CD4-positive, alpha-beta T cell (primary cell): Measurements from ENCODE around the gene RPTOR. TPM values are rescaled to one million over a fixed set of nuclear protein-coding genes. Genes with fewer than 3 reads are reported as not detected.

Experiments used
- ATAC-seq: fragments of 200-7000 bp; cut with Tn5 transposase; one replicate; pipeline ENCODE4 v1.10.0; 2022; ENCODE audit warnings: mild to moderate bottlenecking; ENCODE audit not compliant: poor library complexity
- CTCF ChIA-PET: fragments of 350-600 bp; sonication (Branson Sonifier 250); formaldehyde crosslinking; loops from one replicate; lab custom pipeline; 2021; ENCODE audit warnings: antibody characterized with exemption, inconsistent platforms; lab: Charles Lee
- POLR2A ChIA-PET: fragments of 350-600 bp; sonication (Branson Sonifier 250); formaldehyde crosslinking; loops from one replicate; lab custom pipeline; 2021; ENCODE audit warnings: antibody characterized with exemption, inconsistent platforms; lab: Charles Lee
- DNase-seq, 14 experiments: peaks; one replicate each; pipeline ENCODE4 v3.0.0-alpha.2; 2013 to 2020; ENCODE audit warnings: mixed read lengths in 2 of 14
- H3K27ac ChIP-seq, 2 donors: one replicate each; pipeline versions ENCODE4 v1.5.1 to v1.7.0; 2013; ENCODE audit warnings: low read length in 2 of 2, low read depth in 1 of 2, mild to moderate bottlenecking in 1 of 2
- H3K27me3 ChIP-seq, 2 experiments: 1 replicate in 1 of 2; 2 replicates in 1 of 2; pipeline versions ENCODE4 v1.6.1 to v1.7.0; 2013; ENCODE audit warnings: low read length in 2 of 2, control low read depth in 1 of 2, mild to moderate bottlenecking in 1 of 2, moderate library complexity in 1 of 2; ENCODE audit not compliant: insufficient read depth in 2 of 2, control insufficient read depth in 1 of 2
- H3K36me3 ChIP-seq: one replicate; pipeline ENCODE4 v1.6.1; 2013; ENCODE audit warnings: low read length, control low read depth; ENCODE audit not compliant: insufficient read depth
- H3K4me1 ChIP-seq: one replicate; pipeline ENCODE4 v1.6.1; 2013; ENCODE audit warnings: low read length, control low read depth; ENCODE audit not compliant: insufficient read depth
- H3K4me3 ChIP-seq: one replicate; pipeline ENCODE4 v1.5.1; 2013; ENCODE audit warnings: mild to moderate bottlenecking, low read length, moderate library complexity
- H3K9me3 ChIP-seq, 2 experiments: 1 replicate in 1 of 2; 2 replicates in 1 of 2; pipeline versions ENCODE4 v1.6.1 to v1.7.0; 2013; ENCODE audit warnings: low read length in 2 of 2, mild to moderate bottlenecking in 2 of 2, control low read depth in 1 of 2, moderate library complexity in 1 of 2; ENCODE audit not compliant: control insufficient read depth in 1 of 2, insufficient read depth in 1 of 2
- H3K27ac Mint-ChIP-seq: one replicate; pipeline ENCODE4 v1.8.0; 2020; ENCODE audit warnings: mixed read lengths
- H3K27me3 Mint-ChIP-seq: one replicate; pipeline ENCODE4 v1.8.0; 2021; ENCODE audit warnings: mixed read lengths
- H3K36me3 Mint-ChIP-seq: one replicate; pipeline ENCODE4 v1.8.0; 2021; ENCODE audit warnings: low read depth, mixed read lengths
- H3K4me1 Mint-ChIP-seq: one replicate; pipeline ENCODE4 v1.8.0; 2021; ENCODE audit warnings: low read depth, mixed read lengths
- H3K4me3 Mint-ChIP-seq: one replicate; pipeline ENCODE4 v1.8.0; 2020; ENCODE audit warnings: mild to moderate bottlenecking, mixed read lengths
- H3K9me3 Mint-ChIP-seq: one replicate; pipeline ENCODE4 v1.8.0; 2020; ENCODE audit warnings: mixed read lengths
- CTCF ChIP-seq: fragments of 200-600 bp; IDR thresholded peaks from one replicate; pipeline ENCODE4 v1.8.0; 2022; ENCODE audit warnings: antibody characterized with exemption, mild to moderate bottlenecking
- intact Hi-C, 2 experiments: fragments of 100-400 bp; cut with DNase I in 1 of 2; cut with micrococcal nuclease in 1 of 2; formaldehyde crosslinking; loops; one replicate each; pipeline versions ENCODE4 v1.15.1 to v1.9.0; 2023 to 2025; cut with DNase I, micrococcal nuclease
- total RNA-seq, 174 experiments: library from RNA in 2 of 174; stranded (reverse) in 2 of 174; gene quantifications; one replicate each; pipeline ENCODE4 v1.2.3 and lab custom pipeline; 2021 to 2026

Gene RPTOR
- total RNA-seq, 2 experiments from 2014 or later, result 45.0 to 47.1 TPM

GRCh38 chr17:81013642-81014041, 469.0 kb downstream of the RPTOR start:
- Histone ChIP-seq H3K27ac (no peak overlapping the region), H3K27me3 (no peaks in the 10 kb centered on the region), H3K4me1 (peaks cover 20% of the 10 kb centered on the region), H3K9me3 (peaks cover 0 to 16% of the 10 kb centered on the region in 2 experiments), H3K36me3 (no peaks in the 10 kb centered on the region), H3K4me3 (no peak overlapping the region)
- POLR2A ChIA-PET, result no interaction called here
- H3K27ac Mint-ChIP-seq, result no peak overlapping the region
- no peak for ATAC-seq
- CTCF ChIA-PET, result no interaction called here
- no peak for TF ChIP-seq CTCF
- peaks cover 8% of the 10 kb centered on the region for H3K9me3 Mint-ChIP-seq
- H3K27me3 Mint-ChIP-seq, result no peaks in the 10 kb centered on the region
- H3K36me3 Mint-ChIP-seq, result peaks cover 18% of the 10 kb centered on the region
- no peak overlapping the region for H3K4me3 Mint-ChIP-seq
- intact Hi-C loops, result no loop called here
- peaks cover 19% of the 10 kb centered on the region for H3K4me1 Mint-ChIP-seq
- DNase-seq, result no peak

GRCh38 chr17:81015136-81015535, 470.5 kb downstream of the RPTOR start:
- TF ChIP-seq CTCF, result no peak
- CTCF ChIA-PET, result interaction anchor here (1.1 kb wide), 1 partner anchor 86 kb away, joined by 5 read pairs; no protein-coding TSS in a partner anchor

More at GRCh38 chr17:81015136-81015535, 470.5 kb downstream of the RPTOR start:
- H3K4me1 ChIP-seq, result peaks cover 31% of the 10 kb centered on the region
- no peaks in the 10 kb centered on the region for H3K27me3 ChIP-seq
- Mint-ChIP-seq H3K9me3 (peaks cover 8% of the 10 kb centered on the region), H3K36me3 (peaks cover 18% of the 10 kb centered on the region), H3K27me3 (no peaks in the 10 kb centered on the region), H3K27ac (peak overlapping the region; percentile 65), H3K4me3 (no peak overlapping the region), H3K4me1 (peaks cover 26% of the 10 kb centered on the region)
- H3K36me3 ChIP-seq, result no peaks in the 10 kb centered on the region
- intact Hi-C loops, result no loop called here
- POLR2A ChIA-PET, result interaction anchor here (1.1 to 1.2 kb wide), 2 partner anchors 11 to 560 kb away, joined by 3 to 5 read pairs; no protein-coding TSS in a partner anchor
- H3K27ac ChIP-seq, result no peak overlapping the region
- DNase-seq (no peak), ATAC-seq (no peak)
- peaks cover 0 to 16% of the 10 kb centered on the region in 2 experiments for H3K9me3 ChIP-seq
- no peak overlapping the region for H3K4me3 ChIP-seq

Other genes starting within 250 kb of the RPTOR start
- 10 to 100 TPM; 10.1 to 12.0 TPM for gene ENDOV, start 129.7 kb upstream of the RPTOR start, total RNA-seq
- gene NPTX1, start 68.2 kb upstream of the RPTOR start, total RNA-seq, result under 1 TPM; 0.25 to 0.58 TPM